ENCODE results near the gene FAF1. TPM values are rescaled to one million over a fixed set of nuclear protein-coding genes. Genes with fewer than 3 reads are reported as not detected.

The FAF1 gene
- total RNA-seq, 1 experiment from 2014 or later, result 73.2 TPM

GRCh38 chr1:50719126-50719525, 240.9 kb downstream of the FAF1 start:
- no peak overlapping the region for H3K4me2 ChIP-seq (ENCODE audit: low read length)
- TF ChIP-seq FOSL1 (IDR thresholded peaks at IDR 0.05; ENCODE audit: low read depth) (no peak), REST (IDR thresholded peaks at IDR 0.05; ENCODE audit: low read depth) (no peak), SIN3A (IDR thresholded peaks at IDR 0.05; ENCODE audit: low read depth) (no peak), EGR1 (IDR thresholded peaks at IDR 0.05; ENCODE audit: low read depth) (no peak), MAX (IDR thresholded peaks at IDR 0.05) (no peak), RAD21 (IDR thresholded peaks at IDR 0.05; ENCODE audit: low read depth) (no peak), ELF1 (IDR thresholded peaks at IDR 0.05; ENCODE audit: borderline replicate concordance, low read depth) (no peak), TCF7L2 (IDR thresholded peaks at IDR 0.05; ENCODE audit: borderline replicate concordance, extremely low read depth, insufficient read depth, insufficient read length) (no peak), ZBTB33 (IDR thresholded peaks at IDR 0.05; ENCODE audit: extremely low read depth, insufficient replicate concordance, low read length) (no peak), CTCF (IDR thresholded peaks at IDR 0.05 in 2 of 3, conservative IDR thresholded peaks at IDR 0.05 in 1 of 3; ENCODE audit: borderline replicate concordance in 1 of 3, insufficient read depth in 1 of 3, low read depth in 2 of 3, low read length in 2 of 3) (no peak), JUND (IDR thresholded peaks at IDR 0.05) (no peak), POLR2AphosphoS5 (IDR thresholded peaks at IDR 0.05; ENCODE audit: low read depth, low read length) (no peak), CEBPB (IDR thresholded peaks at IDR 0.05; ENCODE audit: low read depth) (no peak)
- no TSS peak for BruUV-seq (replicated peaks)
- no peaks in the 10 kb centered on the region for H4K20me1 ChIP-seq (ENCODE audit: insufficient read depth)
- POLR2A ChIA-PET, result no interaction called here
- RAD21 ChIA-PET (ENCODE audit: low non-redundant PET in 1 of 2, low total read pairs in 2 of 2, uncharacterized antibody in 2 of 2, unreplicated experiment in 2 of 2), result no interaction called here
- no peak for DNase-seq (ENCODE audit: low read depth, low spot score)
- no peaks in the 10 kb centered on the region for H3K27me3 ChIP-seq (ENCODE audit: insufficient read depth, low read length)
- H3K36me3 ChIP-seq (ENCODE audit: control insufficient read depth in 1 of 2, insufficient read depth in 2 of 2, low read length in 2 of 2), result no peaks in the 10 kb centered on the region
- no peak overlapping the region for H3K4me3 ChIP-seq (replicated peaks in 1 of 2; ENCODE audit: low read depth in 1 of 2, low read length in 2 of 2)
- no peak overlapping the region for H3K27ac ChIP-seq (ENCODE audit: low read depth, low read length)
- H3K79me2 ChIP-seq (ENCODE audit: insufficient read depth, low read length), result no peaks in the 10 kb centered on the region
- no peaks in the 10 kb centered on the region for H3K4me1 ChIP-seq (ENCODE audit: control insufficient read depth in 1 of 2, insufficient read depth in 2 of 2, low read length in 2 of 2)
- H3K9me3 ChIP-seq (ENCODE audit: control insufficient read depth in 1 of 2, insufficient read depth in 1 of 2, low read depth in 1 of 2, low read length in 2 of 2), result no peaks in the 10 kb centered on the region
- no peak overlapping the region for H3K9ac ChIP-seq (ENCODE audit: low read length)
- no peak overlapping the region for H2AFZ ChIP-seq (ENCODE audit: low read depth, low read length, poor library complexity, severe bottlenecking)
- H3K9me2 ChIP-seq (ENCODE audit: insufficient read depth), result no peaks in the 10 kb centered on the region
- intact Hi-C loops (cut with micrococcal nuclease), result no loop called here
- CTCF ChIA-PET, result interaction anchor here (1.1 to 1.6 kb wide), 2 partner anchors 13 to 15 kb away, joined by 3 to 7 read pairs; no protein-coding TSS in a partner anchor
- no peak for ATAC-seq
